Spinal cord (tissue), 10 donors: ENCODE results near the gene MDM4. TPM values are rescaled to one million over a fixed set of nuclear protein-coding genes. Genes with fewer than 3 reads are reported as not detected.
"Not testable (repeated sequence)": the region's sequence is repeated elsewhere in the genome, so short reads cannot be mapped to it uniquely, and the experiment has no call there.

Source experiments
- DNase-seq, 6 donors: peaks; one replicate each; pipeline versions ENCODE4 v3.0.0 to v3.0.0-alpha.2; 2013 to 2015; ENCODE audit warnings: low spot score in 6 of 6, low read depth in 4 of 6
- H3K27ac ChIP-seq: one replicate; pipeline ENCODE4 v1.5.1; 2013; ENCODE audit warnings: low read depth, low read length, control low read depth
- H3K27me3 ChIP-seq: one replicate; pipeline ENCODE4 v1.6.1; 2013; ENCODE audit warnings: low read length; ENCODE audit not compliant: control insufficient read depth, insufficient read depth
- H3K36me3 ChIP-seq: one replicate; pipeline ENCODE4 v1.6.1; 2013; ENCODE audit warnings: low read length; ENCODE audit not compliant: control insufficient read depth, insufficient read depth
- H3K4me1 ChIP-seq: one replicate; pipeline ENCODE4 v1.6.1; 2013; ENCODE audit warnings: low read length; ENCODE audit not compliant: control insufficient read depth, insufficient read depth
- H3K4me3 ChIP-seq: one replicate; pipeline ENCODE4 v1.5.1; 2013; ENCODE audit warnings: low read depth, low read length, control low read depth
- H3K9me3 ChIP-seq: one replicate; pipeline ENCODE4 v1.6.1; 2013; ENCODE audit warnings: low read length; ENCODE audit not compliant: control insufficient read depth, insufficient read depth
- WGBS: methylation state at CpG from one replicate; pipeline ENCODE4 v1.1.5; 2013; ENCODE audit warnings: missing lambda C conversion rate; ENCODE audit not compliant: insufficient coverage; 5-methylcytosine and 5-hydroxymethylcytosine counted together
- polyA plus RNA-seq, 2 donors: library from polyadenylated mRNA; unstranded; fragments of 120-200 nt; gene quantifications; one replicate each; pipeline ENCODE4 v1.2.1, GENCODE V29; 2013; ENCODE audit not compliant: insufficient read length in 2 of 2
- total RNA-seq, 2 donors: library from RNA; depleted of rRNA in 1 of 2; stranded (reverse); fragments of 120-200 nt in 1 of 2; fragments of >200 nt in 1 of 2; gene quantifications; one replicate each; pipeline versions ENCODE4 v1.2.3 to v1.2.4, GENCODE V29; 2013 to 2014
- donor health status: healthy.

Gene MDM4
- total and polyA plus RNA-seq, 4 donors, result 28.3 to 71.1 (median 64.9) TPM

DNA sequence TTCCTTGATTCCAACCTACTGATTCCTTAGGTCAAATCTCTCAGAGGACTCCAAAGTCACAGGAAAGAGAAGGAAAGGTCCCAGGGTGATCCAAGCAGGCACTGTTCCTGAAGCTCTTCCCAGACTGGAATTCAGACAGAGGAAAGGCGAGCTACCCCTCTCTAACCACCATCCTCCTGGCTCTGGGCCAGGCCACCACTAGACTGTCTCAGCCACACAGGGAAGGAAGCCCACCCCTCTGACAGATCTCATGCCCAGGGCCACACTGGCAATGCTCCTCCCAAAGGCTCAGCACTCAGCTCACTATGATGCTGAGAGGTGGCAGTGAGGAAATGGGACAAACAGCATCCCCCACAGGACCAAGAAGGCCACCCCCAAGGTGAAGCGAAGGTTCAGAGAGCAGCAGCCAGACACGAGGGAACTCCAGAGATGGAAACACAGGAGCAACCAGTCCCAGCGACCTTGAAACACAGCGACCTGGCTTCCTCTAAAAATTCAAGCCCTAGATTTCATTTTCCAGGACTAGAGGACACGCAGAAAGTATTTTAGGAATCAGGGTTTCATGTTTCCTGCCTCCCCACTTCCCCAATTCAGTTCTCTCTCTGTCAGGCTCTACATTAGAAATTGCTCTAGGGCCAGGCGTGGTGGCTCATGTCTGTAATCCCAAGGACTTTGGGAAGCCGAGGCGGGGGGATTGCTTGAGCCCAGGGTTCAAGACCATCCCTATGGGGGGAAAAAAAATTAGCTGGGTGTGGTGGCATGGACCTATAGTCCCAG, 40.4 kb upstream of the MDM4 start:
- Histone ChIP-seq H3K27me3 (no peaks in the 10 kb centered on the region), H3K9me3 (no peaks in the 10 kb centered on the region), H3K36me3 (peaks cover 4% of the 10 kb centered on the region), H3K27ac (no peak overlapping the region), H3K4me3 (no peak overlapping the region), H3K4me1 (peaks cover 34% of the 10 kb centered on the region)
- WGBS, result 98% methylated on average over 4 of the region's 9 CpGs
- no peak for DNase-seq

DNA sequence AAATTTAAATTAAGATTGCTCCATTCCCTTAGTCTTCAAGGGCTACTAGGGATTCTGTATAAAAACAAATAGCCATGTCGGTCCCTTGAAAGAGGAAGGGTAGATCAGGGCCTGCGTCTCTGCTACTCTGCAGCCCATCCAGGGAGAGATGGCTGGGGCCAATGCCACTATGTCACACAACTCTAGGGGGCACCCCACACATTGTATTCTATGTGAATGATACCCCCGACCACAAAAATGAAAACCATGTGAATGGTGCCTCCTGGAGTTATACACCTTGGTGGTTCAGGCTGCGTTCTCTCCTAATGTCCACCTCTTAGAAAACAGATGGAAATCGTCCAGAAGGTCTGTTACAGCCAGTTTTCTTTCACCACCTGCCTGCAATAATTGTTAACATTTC, 39.6 kb upstream of the MDM4 start:
- H3K9me3 ChIP-seq, result no peaks in the 10 kb centered on the region
- peaks cover 4% of the 10 kb centered on the region for H3K36me3 ChIP-seq
- no peak overlapping the region for H3K27ac ChIP-seq
- no peak overlapping the region for H3K4me3 ChIP-seq
- H3K4me1 ChIP-seq, result peaks cover 40% of the 10 kb centered on the region
- H3K27me3 ChIP-seq, result no peaks in the 10 kb centered on the region
- no peak for DNase-seq
- WGBS, result 79% methylated on average over 3 of the region's 5 CpGs

DNA sequence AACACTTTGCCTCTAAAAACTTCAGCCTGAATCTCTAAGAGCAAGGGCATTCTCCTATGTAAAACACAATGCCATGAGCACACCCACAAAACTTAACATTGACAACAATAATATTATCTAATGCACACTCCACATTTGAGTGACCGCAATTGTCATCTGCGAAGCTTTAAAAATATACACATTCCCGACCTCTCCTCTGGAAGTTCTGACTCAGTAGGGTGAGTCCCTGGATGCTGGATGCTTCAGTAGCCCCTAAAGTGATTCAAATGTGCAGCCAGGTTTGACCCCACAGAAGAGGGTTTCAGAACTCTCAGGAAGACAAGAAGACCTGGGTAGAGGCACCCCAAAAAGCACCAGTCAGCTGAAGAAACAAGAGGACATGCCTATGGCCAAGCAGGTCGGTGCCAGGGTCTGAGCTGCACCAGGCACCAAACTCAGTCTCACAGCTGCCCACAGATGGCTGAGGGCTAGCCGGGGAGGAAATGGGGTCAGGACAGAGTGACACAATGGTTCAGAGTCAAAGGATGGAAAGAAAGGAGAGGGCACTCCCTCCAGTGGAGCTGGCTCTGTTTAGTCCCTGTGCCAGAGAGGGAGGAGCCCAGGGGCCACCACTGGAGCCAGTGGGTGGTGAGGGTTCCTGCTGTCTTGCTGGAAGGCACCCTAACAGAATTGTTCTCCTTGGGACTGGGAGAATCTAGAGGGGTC, 39.0 kb upstream of the MDM4 start:
- DNase-seq, result no peak
- H3K27me3 ChIP-seq, result no peaks in the 10 kb centered on the region
- no peak overlapping the region for H3K27ac ChIP-seq
- no peak overlapping the region for H3K4me3 ChIP-seq
- no peaks in the 10 kb centered on the region for H3K9me3 ChIP-seq
- 88% methylated on average over 4 of the region's 5 CpGs for WGBS
- peaks cover 46% of the 10 kb centered on the region for H3K4me1 ChIP-seq
- H3K36me3 ChIP-seq, result peaks cover 4% of the 10 kb centered on the region

DNA sequence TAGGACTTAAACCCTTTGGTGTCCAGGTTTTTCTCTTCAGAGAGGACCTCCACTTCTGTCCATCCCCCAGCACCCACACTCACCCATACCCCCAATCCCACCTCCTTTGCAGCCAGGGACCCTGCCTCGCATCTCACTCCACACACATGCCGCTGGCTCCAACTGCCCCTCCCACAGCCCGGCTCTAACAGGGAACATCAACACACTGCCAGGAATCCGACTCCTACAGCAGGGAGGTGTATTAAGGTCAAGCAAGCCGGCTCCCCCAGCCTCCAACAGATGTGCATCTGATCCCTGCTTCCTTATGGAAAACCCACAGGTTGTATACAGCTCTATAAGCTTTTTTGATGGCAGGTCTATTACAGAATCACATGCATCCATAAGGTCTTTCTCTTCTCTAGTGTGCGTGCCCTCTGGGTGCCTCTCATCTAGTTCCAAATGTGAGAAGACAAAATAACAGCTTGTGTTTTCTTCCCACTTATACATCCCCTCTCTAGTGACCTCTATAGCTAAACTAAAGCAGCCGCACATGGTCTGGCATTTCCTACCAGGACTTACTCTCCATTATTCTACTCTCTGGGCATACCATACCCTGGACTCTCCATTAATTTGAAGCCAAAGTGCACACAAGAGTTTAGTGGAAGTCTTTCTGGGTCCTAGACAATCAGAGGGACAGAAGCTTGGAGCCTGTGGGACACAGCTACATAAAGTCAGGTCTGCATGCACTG, 37.9 kb upstream of the MDM4 start:
- H3K27ac ChIP-seq, result no peak overlapping the region
- no peak overlapping the region for H3K4me3 ChIP-seq
- no peaks in the 10 kb centered on the region for H3K9me3 ChIP-seq
- H3K27me3 ChIP-seq, result no peaks in the 10 kb centered on the region
- WGBS, result 73% methylated on average over 6 of the region's 7 CpGs
- H3K36me3 ChIP-seq, result peaks cover 8% of the 10 kb centered on the region
- DNase-seq, result no peak
- peaks cover 52% of the 10 kb centered on the region for H3K4me1 ChIP-seq

DNA sequence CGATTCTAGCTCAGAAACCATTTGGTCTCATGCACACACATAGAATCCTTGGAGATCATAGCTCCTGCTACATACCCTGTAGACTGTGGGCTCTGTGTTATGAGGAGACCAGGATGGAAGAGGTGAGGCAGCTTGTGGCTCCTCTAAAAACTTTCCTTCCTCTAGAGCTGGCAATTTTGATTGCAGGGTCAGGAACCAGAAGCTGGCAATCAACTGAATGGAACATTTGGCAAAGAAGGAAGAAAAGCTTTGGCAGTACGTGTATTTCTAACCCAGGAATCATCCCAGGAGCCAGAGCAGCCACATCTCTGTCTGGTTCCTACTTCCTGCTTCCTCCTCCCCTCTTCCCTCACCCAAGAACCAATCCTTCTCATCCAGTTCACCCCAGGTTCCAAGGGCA, 37.3 kb upstream of the MDM4 start:
- Histone ChIP-seq H3K27me3 (no peaks in the 10 kb centered on the region), H3K4me3 (no peak overlapping the region), H3K9me3 (no peaks in the 10 kb centered on the region), H3K36me3 (peaks cover 8% of the 10 kb centered on the region), H3K27ac (no peak overlapping the region), H3K4me1 (peaks cover 52% of the 10 kb centered on the region)
- 77% methylated on average over 2 of the region's 2 CpGs for WGBS
- DNase-seq, result no peak

DNA sequence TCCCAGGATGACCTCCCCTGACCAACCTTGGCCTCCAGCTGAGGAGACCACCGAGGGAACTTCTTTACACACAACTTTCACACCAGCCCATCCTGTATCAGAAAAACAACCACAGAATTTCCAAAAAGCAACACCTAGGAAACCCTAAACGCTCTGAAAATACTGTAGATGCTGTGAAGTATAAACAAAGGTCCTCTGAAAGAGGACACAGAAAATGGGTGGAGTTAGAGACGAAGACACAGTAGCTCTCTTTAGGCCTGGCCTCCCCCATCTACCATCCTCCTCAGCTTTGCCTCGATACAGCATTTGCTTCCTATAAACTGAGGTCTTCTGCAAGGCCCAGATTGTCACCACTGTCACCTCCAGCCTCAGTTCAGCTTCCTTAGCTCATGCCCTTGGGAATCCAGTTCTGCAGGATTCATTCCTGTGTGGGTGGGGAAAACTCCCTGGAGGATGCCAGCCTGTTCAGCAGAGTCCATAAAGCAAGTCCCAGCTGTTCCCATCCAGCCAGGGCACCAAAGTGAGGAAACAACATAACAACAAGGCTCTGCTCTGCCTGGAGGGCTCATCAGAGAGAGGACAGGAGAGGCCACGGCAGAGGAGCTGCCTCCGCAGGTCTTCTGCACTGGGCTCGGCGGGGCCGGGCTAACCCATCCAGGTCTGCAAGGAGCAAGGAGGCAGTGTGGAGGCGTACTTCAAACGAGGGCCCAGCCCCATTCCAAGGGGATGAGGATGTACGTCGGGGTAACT, 36.6 kb upstream of the MDM4 start:
- no peak overlapping the region for H3K4me3 ChIP-seq
- H3K36me3 ChIP-seq, result peaks cover 8% of the 10 kb centered on the region
- DNase-seq, result no peak
- peaks cover 52% of the 10 kb centered on the region for H3K4me1 ChIP-seq
- H3K9me3 ChIP-seq, result no peaks in the 10 kb centered on the region
- WGBS, result 94% methylated on average over 9 of the region's 13 CpGs
- H3K27ac ChIP-seq, result no peak overlapping the region
- no peaks in the 10 kb centered on the region for H3K27me3 ChIP-seq

DNA sequence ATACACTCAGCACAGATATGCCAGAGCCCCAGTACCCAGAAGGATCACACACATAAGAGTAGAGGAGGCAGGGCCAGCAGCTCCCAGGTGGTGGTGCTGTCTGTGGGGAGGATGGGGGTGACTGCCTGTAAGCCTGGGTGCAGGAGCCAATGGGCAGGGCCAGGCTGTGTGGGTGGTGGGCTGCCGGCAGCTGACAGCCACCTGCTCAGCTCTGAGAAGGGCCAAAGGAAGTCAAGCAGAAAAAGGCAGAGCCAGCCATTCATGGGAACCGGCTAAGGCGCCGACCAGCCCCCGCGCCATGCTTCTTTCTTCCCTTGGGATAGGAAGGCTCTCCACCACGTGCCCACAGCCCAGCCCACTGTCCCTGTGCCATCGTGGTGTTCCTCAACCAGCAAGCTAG, 35.7 kb upstream of the MDM4 start:
- Histone ChIP-seq H3K27ac (no peak overlapping the region), H3K4me1 (peaks cover 52% of the 10 kb centered on the region), H3K27me3 (no peaks in the 10 kb centered on the region), H3K4me3 (no peak overlapping the region), H3K9me3 (no peaks in the 10 kb centered on the region), H3K36me3 (peaks cover 8% of the 10 kb centered on the region)
- no peak for DNase-seq
- WGBS, result 32% methylated on average over 8 of the region's 8 CpGs

DNA sequence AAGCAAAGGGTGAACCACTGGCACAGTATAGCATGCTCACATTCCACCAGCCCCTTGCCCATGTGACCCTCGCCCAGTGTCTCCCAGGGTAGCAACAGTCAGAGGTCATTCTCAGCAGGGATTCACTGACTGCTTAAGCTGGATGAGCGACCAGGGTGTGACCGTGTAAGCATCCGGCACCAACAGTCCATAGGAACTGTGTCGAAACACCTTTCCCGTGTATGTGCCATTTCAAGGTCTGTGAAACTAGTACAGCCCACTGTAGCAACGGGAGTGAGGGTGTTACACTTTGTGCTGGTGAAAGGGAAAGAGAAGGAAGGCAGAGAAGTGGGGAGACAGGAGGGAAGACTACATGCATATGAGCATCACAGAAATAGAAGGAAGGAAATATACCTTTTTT, 32.4 kb upstream of the MDM4 start:
- no peak overlapping the region for H3K4me3 ChIP-seq
- WGBS, result 87% methylated on average over 5 of the region's 7 CpGs
- no peaks in the 10 kb centered on the region for H3K9me3 ChIP-seq
- no peak for DNase-seq
- peaks cover 37% of the 10 kb centered on the region for H3K4me1 ChIP-seq
- no peaks in the 10 kb centered on the region for H3K27me3 ChIP-seq
- H3K36me3 ChIP-seq, result peaks cover 8% of the 10 kb centered on the region
- H3K27ac ChIP-seq, result no peak overlapping the region

DNA sequence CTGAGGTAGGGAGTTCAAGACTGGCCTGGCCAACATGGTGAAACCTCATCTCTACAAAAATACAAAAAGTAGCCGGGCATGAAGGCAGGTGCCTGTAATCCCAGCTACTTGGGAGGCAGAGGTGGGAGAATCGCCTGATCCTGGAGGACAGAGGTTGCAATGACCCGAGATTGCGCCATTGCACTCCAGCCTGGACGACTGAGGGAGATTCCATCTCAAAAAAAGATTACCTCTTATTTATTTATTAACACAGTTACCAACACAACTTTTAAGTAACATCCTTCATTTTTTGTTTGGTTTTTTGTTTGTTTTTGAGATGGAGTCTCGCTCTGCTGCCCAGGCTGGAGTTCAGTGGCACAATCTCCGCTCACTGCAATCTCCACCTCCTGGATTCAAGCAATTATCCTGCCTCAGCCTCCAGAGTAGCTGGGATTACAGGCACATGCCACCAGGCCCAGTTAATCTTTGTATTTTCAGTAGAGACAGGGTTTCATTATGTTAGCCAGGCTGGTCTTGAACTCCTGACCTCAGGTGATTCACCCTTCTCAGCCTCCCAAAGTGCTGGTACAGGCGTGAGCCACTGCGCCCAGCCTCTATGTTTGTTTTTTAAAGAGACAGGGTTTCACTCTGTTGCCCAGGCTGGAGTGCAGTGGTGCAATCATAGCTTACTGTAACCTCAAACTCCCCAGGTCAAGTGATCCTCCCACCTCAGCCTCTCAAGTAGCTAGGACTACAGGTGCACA, 29.5 kb upstream of the MDM4 start:
- not testable (repeated sequence) for H3K27me3 ChIP-seq, H3K27ac ChIP-seq, DNase-seq, H3K9me3 ChIP-seq, H3K36me3 ChIP-seq, H3K4me3 ChIP-seq
- 100% methylated on average over 1 of the region's 9 CpGs for WGBS
- peaks cover 11% of the 10 kb centered on the region for H3K4me1 ChIP-seq
